ENCODE results near the gene TSEN34.
"Not testable (repeated sequence)": the region's sequence is repeated elsewhere in the genome, so short reads cannot be mapped to it uniquely, and the experiment has no call there.

The TSEN34 gene

GRCh38 chr19:54162241-54162805 lies 28.8 kb upstream of the TSEN34 start:
- DNase-seq: peak; percentile 82

- DNase-seq: no peak
Observed at GRCh38 chr19:54162884-54163283, 28.2 kb upstream of the TSEN34 start.

GRCh38 chr19:54164369-54165068 lies 26.6 kb upstream of the TSEN34 start:
- DNase-seq: peak; percentile 64

DNA sequence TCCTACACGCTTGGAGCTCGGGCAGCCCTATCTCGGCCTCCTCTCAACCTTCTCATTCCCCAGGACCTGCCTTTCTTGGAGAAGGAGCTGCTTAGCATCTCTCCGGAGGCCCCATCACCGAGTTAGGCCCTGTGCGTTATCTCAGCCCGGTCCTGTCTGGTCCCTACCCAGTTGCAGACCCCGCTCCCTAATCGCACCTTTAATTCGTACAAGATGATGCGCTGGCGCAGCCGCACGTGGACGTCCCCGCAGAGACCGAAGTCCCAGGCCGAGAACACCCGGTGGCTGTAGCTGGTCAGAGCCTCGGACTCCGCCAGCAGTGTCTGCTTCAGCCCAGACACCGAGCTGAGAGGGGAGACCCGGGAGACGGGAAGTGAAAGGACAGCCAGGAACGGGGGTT lies 25.9 kb upstream of the TSEN34 start:
- DNase-seq: no peak

DNA sequence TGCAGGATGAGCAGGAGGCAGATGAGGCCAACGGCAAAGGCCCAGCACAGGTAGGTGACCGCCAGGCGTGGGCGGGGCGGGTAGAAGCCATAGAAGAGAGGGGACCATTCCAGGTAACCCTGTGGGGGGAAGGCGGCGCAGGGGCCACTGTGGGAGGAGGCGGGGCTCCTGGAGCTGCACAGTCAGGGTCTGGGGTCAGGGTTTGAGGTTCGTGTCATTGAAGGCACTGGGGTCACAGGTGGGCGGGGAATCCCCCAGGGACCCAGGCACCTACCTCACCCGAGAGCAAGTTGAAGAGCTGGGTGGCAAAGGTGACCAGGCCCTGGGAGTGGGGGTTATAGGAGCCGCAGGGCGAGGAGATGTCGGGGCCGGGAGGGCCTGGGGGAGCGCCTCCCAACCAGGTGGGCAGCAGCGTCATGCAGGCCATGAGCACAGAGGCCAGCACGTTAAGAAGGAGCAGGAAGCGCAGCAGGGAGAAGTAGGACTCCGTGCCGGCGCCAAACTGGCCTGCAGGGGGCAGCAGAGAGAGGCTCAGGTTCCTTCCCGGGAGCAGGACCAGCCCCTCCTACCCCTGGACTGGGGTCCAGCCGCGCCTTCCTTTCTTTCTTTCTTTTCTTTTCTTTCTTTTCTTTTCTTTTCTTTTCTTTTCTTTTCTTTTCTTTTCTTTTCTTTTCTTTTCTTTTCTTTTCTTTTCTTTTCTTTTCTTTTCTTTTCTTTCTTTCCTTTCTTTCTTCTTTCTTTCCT lies 22.8 kb upstream of the TSEN34 start:
- DNase-seq: peak; percentile 89

DNA sequence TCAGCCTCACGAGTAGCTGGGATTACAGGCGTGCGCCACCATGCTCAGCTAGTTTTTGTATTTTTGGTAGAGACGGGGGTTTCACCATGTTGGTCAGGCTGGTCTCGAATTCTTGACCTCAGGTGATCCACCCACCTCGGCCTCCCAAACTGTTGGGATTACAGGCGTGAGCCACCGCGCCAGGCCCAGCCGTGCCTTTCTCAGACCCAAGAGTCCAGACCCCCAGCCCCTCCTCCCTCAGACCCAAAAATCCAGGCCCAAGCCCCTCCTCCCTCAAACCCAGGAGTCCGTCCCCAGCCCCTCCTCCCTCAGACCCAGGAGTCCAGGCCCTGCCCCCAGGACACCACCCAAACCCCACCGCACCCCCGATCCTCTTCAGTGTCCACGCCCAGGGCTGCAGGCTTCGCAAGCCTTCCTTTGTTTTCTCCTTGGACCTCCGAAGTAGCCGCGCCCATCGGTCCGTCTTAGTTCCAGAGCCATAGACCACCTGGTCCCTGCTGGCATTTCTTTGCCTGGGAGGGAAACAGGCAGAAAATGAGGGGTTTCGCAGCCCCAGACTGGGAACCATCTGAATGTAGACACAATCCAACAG lies 21.9 kb upstream of the TSEN34 start:
- DNase-seq: no peak

GRCh38 chr19:54171736-54172431 lies 19.2 kb upstream of the TSEN34 start:
- not testable (repeated sequence) for DNase-seq

DNA sequence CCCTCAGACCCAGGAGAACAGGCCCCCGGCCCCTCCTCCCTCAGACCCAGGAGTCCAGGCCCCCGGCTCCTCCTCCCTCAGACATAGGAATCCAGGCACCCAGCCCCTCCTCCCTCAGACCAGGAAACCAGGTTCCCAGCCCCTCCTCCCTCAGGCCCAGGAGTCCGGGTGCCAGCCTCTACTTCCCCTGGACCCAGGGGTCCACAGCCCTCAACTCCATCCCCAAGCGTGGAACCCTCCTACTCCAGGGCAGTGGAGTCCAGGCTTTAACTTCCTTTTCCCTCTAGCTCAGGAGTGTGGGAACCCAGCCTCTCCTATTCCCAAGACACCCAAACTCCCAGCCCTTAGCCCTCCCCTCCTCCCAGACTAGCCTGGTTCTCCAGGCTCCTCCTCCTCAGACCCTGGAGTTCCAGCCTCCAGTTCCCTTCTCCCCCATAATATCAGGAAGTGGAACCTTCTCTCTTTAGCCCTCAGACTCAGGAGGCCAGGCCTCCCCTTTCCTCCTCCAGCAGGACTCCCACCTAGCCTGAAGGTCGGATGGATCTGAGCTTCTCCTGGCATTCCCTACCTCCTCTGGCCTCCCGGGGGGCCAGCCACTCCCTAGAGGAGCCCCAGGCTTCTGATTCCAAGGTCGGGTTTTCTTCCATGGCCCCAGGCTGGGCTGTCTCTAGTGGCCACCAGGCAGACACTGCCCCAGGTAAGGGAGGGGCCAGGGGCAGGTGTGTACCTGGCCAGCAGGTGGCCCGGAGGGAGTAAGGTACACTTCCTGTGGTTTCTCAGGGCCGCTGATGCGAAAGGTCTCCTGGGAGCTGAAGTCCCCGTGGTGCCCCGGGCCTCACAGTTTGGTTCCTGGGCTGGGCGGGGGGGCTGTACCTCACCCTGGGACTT lies 18.4 kb upstream of the TSEN34 start, which contains the start of gene TMC4:
Gene TMC4 (minus strand): TSS at position 690 of the 888 bp plus-strand sequence. CDS start 43 bp downstream, at position 647.
- no peak for DNase-seq

DNA sequence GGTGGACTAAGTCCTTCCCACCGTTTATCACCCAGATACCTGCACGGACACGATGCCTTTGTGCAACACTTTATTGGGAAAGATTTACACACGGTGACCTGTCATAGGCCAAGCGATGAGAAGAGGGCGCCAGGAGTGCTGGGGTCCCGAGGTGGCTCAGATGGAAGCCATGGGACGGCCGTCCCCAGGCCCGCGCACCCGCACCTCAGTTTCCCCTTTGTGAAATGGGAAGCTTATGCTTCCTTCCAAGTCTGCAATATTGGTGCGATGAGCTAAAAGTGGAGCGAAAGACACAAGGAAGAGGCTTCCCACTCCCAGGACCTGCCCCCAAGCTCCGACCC lies 17.8 kb upstream of the TSEN34 start:
- no peak for DNase-seq

GRCh38 chr19:54173951-54174834 lies 16.9 kb upstream of the TSEN34 start:
- no peak for DNase-seq

GRCh38 chr19:54178581-54179261 lies 12.4 kb upstream of the TSEN34 start:
- no peak for DNase-seq

DNA sequence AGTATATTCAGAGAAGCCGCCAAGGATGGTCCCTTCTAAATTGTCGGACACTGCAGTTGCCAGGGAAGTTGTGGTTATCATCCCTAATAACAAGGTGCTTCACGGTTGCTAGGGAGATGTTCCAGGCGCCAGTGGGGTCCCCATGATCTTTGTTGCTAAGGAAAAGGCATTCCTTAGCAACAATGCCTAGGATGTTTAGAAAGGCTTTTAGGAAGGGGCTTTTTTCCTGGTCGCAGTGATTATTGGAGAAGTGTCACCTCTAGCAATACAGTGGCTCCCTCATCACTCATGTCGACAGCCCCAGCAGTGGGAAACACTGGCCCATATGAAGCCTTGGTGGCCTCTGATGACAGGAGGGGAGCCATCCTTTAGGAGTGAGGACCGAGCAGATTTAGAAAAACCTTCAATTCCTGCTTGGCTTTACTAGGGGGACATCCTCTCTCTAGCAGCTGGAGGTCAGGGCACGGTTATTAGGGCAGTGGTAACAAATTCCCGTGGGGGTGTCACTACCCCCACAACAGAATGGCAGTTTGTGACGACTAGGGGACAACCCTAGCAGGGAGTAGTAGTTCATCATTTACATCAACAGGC lies 11.8 kb upstream of the TSEN34 start:
- no peak for DNase-seq

DNA sequence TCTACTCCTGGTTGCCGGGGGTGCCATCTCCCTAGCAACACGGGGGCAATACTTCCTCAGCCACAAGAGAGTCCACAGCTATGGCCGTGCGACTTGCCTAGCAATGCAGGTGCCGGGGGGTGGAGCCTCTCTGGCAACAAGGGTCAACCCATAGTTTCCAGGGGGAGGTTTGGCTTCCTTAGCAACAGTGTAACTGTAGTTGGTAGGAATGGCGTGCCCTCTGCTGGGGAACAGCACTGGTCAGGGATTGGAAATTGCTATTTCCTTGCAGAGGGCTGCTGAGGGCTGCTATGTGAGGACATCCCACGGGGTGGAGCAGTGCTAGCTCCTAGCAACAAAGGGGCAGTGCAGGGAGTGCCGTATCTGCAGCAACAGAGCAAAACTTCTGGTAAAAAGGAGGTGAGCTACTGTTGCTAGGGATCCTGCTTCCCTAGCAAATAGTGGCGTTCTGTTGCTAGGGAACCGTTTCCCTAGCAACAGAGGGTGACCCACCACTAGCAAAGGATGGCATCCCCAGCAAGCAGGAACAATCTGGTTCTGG lies 11.1 kb upstream of the TSEN34 start:
- no peak for DNase-seq

DNA sequence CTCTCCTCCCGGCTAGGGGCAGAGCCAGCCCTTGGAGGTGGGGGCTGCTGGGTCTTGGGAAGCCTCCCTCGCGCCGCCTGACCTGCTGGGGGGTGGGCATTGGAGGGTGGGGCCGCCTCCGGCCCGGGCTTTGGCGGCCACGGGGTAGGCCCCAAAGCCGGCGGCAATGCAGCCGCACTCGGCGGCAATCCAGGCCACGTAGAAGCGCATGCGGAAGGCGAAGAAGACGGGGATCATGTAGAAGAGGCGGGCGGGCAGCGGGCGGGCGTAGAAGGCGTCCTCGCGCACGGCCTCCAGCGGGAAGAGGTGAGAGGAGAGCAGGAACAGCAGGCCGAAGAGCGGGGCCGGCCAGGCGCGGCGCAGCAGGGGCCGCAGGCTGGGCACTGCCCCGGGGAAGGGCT lies 10.4 kb upstream of the TSEN34 start:
- no peak for DNase-seq

- DNase-seq: not testable (repeated sequence)
Observed at GRCh38 chr19:54181894-54182293, 9.2 kb upstream of the TSEN34 start.

- no peak for DNase-seq
Observed at GRCh38 chr19:54183431-54183830, 7.7 kb upstream of the TSEN34 start.

DNA sequence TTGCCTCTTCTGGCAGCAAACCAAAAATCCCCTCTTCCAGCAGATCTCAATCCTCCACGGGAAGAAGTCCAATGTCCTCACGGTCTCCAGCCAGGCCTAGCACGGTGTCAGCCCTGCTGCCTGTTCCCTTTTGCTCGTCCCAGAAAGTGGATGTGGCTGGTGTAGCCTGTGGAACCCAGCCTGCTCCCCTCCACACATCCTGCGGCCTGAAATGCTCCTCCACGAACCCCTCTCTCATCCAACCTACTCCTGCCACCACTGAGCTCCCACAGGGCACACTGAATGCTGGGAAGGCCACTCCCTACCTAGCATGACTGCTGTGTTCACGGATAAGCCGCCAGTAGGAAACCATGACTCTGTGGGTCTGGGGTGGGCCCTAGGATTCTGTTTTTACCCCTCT lies 4.8 kb upstream of the TSEN34 start:
- no peak for DNase-seq

DNA sequence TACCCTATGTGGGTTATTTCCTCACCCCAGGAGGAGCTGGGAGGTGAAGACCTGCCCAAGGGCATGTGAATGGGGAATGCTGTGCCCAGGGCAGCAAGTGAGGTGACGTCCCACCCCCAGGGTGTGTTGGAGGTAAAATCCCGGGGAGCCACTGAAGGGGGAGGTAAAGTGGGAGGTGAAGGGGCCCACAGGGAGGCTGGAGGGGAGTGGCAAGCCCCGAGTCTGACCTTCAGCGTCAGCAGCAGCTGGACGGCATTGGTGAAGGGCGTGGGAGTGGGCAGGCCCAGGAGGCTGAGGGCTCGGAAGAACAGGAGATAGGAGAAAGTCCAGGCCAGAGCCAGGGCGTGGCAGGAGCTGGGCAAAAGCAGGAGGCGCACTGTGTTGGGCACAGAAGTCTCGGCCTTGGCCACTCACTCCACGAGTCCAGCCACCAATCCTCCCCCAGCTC lies 4.2 kb upstream of the TSEN34 start:
- no peak for DNase-seq

DNA sequence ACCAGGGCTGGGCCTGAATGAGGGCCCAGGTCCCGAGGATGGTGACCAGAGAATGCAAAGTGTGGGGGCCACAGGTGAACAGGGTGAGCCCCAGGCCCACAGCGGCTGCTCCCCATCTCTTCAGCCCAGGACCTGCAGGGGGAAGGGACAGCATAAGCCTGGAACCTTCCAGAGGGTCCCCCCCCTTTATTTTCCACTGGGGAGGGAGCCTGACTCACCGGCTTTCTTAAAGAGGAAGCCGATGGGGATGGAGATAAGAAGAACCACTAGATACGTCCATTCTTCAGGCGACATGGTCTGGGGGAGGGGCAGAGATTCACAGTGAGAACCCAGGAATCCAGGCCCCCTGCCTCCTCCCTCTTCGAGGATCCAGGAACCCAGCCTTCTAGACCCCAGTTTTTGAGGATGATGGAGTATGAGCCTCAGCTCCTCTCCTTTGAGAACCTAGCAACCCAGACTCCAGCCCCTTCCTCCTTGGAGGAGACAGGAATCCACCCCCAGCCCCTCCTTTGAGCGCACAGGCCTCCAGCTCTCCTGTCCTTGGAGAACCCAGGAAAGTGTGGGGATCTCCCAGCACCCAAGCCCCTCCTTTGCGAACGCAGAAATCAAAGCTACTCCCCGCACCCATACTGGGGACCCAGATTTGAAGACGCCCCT lies 2.8 kb upstream of the TSEN34 start:
- DNase-seq: peak; percentile 60
